ENCODE results near the gene VWF.
"Not testable (repeated sequence)": the region's sequence is repeated elsewhere in the genome, so short reads cannot be mapped to it uniquely, and the experiment has no call there.

VWF gene

DNA sequence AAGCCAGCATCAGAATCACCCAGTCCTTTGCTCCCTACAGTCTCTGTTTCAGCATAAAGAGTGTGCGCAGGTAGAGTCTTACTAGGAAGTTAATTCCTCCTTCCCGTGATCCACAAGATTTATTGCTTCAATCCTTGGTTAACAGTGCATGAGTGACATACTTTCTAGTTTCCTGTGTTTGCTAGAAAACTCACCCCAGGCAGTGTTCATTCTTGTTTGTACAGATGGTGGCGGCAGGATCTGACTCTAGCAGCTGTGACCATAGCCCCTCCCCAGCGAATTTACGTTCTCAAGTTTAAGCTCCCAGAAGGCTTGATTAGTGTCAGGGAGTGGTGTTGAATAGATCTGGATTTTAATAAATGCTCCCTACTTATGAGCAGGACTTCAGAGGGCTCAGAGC lies 103.5 kb downstream of the VWF start:
- Histone ChIP-seq H3K9me3 (ENCODE audit: control insufficient read depth, low read depth, low read length) (no peaks in the 10 kb centered on the region), H3K4me3 (ENCODE audit: low read length) (no peak overlapping the region), H3K27ac (ENCODE audit: low read length) (no peak overlapping the region), H3K36me3 (ENCODE audit: control insufficient read depth, low read depth, low read length) (no peaks in the 10 kb centered on the region), H3K9ac (ENCODE audit: low read length) (no peak overlapping the region), H3K27me3 (ENCODE audit: control insufficient read depth, insufficient read depth, low read length) (no peaks in the 10 kb centered on the region), H3K4me1 (ENCODE audit: control insufficient read depth, low read depth, low read length) (no peaks in the 10 kb centered on the region)

- not testable (repeated sequence) for H3K36me3 ChIP-seq (ENCODE audit: control insufficient read depth, low read depth, low read length); H3K9me3 ChIP-seq (ENCODE audit: control insufficient read depth, low read depth, low read length); H3K4me3 ChIP-seq (ENCODE audit: low read length); H3K27ac ChIP-seq (ENCODE audit: low read length); H3K27me3 ChIP-seq (ENCODE audit: control insufficient read depth, insufficient read depth, low read length); H3K9ac ChIP-seq (ENCODE audit: low read length); H3K4me1 ChIP-seq (ENCODE audit: control insufficient read depth, low read depth, low read length)
These were observed 104.0 kb downstream of the VWF start for GRCh38 chr12:6020511-6020910.

- H3K9ac ChIP-seq (ENCODE audit: low read length); H3K27me3 ChIP-seq (ENCODE audit: control insufficient read depth, insufficient read depth, low read length); H3K36me3 ChIP-seq (ENCODE audit: control insufficient read depth, low read depth, low read length); H3K4me1 ChIP-seq (ENCODE audit: control insufficient read depth, low read depth, low read length); H3K9me3 ChIP-seq (ENCODE audit: control insufficient read depth, low read depth, low read length); H3K4me3 ChIP-seq (ENCODE audit: low read length); H3K27ac ChIP-seq (ENCODE audit: low read length): not testable (repeated sequence)
These were observed 105.2 kb downstream of the VWF start for GRCh38 chr12:6019256-6019655.

DNA sequence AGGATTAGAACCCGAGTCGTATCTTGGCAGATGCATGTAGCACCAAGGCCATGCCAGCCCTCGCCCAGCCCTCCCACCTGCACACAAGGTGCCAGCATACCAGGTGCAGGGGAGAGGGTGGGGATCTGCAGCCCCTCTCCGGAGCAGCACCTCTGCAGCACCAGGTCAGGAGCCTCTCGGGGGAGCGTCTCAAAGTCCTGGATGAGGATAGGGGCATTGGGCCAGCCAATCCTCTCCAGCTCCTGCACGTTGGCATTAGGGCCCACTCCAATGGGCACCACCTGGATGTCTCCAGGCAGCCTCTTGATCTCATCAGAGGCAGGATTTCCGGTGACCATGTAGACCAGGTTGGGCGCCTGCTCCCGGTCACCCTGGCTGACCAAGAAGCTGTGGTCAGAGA lies 106.2 kb downstream of the VWF start:
- no peaks in the 10 kb centered on the region for H3K4me1 ChIP-seq (ENCODE audit: control insufficient read depth, low read depth, low read length)
- H3K27ac ChIP-seq (ENCODE audit: low read length), result no peak overlapping the region
- H3K9me3 ChIP-seq (ENCODE audit: control insufficient read depth, low read depth, low read length), result no peaks in the 10 kb centered on the region
- H3K27me3 ChIP-seq (ENCODE audit: control insufficient read depth, insufficient read depth, low read length), result no peaks in the 10 kb centered on the region
- no peaks in the 10 kb centered on the region for H3K36me3 ChIP-seq (ENCODE audit: control insufficient read depth, low read depth, low read length)
- H3K4me3 ChIP-seq (ENCODE audit: low read length), result no peak overlapping the region
- H3K9ac ChIP-seq (ENCODE audit: low read length), result no peak overlapping the region

- Histone ChIP-seq H3K36me3 (ENCODE audit: control insufficient read depth, low read depth, low read length) (no peaks in the 10 kb centered on the region), H3K4me1 (ENCODE audit: control insufficient read depth, low read depth, low read length) (no peaks in the 10 kb centered on the region), H3K27ac (ENCODE audit: low read length) (no peak overlapping the region), H3K27me3 (ENCODE audit: control insufficient read depth, insufficient read depth, low read length) (no peaks in the 10 kb centered on the region), H3K9me3 (ENCODE audit: control insufficient read depth, low read depth, low read length) (no peaks in the 10 kb centered on the region), H3K9ac (ENCODE audit: low read length) (no peak overlapping the region), H3K4me3 (ENCODE audit: low read length) (no peak overlapping the region)
These were observed 107.7 kb downstream of the VWF start for GRCh38 chr12:6016756-6017155.

GRCh38 chr12:6016004-6016403 lies 108.5 kb downstream of the VWF start:
- not testable (repeated sequence) for H3K36me3 ChIP-seq (ENCODE audit: control insufficient read depth, low read depth, low read length); H3K9me3 ChIP-seq (ENCODE audit: control insufficient read depth, low read depth, low read length); H3K9ac ChIP-seq (ENCODE audit: low read length)

DNA sequence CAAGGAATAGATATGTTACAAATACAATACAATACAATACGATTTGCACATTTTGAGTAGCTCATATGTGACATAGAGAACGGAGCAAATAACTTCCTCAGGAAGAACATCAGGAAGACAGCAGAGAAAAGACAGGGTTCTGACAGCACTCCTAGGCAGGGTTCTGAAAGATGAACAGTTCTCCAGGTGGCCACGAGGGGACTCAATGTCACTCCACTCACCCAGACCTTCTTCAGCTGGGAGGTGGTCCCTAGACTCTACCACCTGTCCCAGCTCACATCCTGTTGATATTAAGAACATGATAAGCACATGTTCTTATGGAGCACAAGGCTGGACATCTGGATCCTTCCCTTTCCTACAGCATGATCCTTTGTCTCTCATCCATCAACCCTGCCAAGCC lies 109.2 kb downstream of the VWF start:
- not testable (repeated sequence) for H3K27ac ChIP-seq (ENCODE audit: low read length); H3K4me1 ChIP-seq (ENCODE audit: control insufficient read depth, low read depth, low read length); H3K9ac ChIP-seq (ENCODE audit: low read length)

More at GRCh38 chr12:6016004-6016403, 108.5 kb downstream of the VWF start:
- not testable (repeated sequence) for H3K27me3 ChIP-seq (ENCODE audit: control insufficient read depth, insufficient read depth, low read length); H3K4me3 ChIP-seq (ENCODE audit: low read length); H3K4me1 ChIP-seq (ENCODE audit: control insufficient read depth, low read depth, low read length); H3K27ac ChIP-seq (ENCODE audit: low read length)

GRCh38 chr12:6010631-6011350 lies 113.7 kb downstream of the VWF start:
- H3K4me1 ChIP-seq (ENCODE audit: control insufficient read depth, low read depth, low read length); H3K9ac ChIP-seq (ENCODE audit: low read length); H3K4me3 ChIP-seq (ENCODE audit: low read length); H3K27ac ChIP-seq (ENCODE audit: low read length); H3K27me3 ChIP-seq (ENCODE audit: control insufficient read depth, insufficient read depth, low read length); H3K36me3 ChIP-seq (ENCODE audit: control insufficient read depth, low read depth, low read length); H3K9me3 ChIP-seq (ENCODE audit: control insufficient read depth, low read depth, low read length): not testable (repeated sequence)

More for the DNA sequence above, 109.2 kb downstream of the VWF start:
- H3K4me3 ChIP-seq (ENCODE audit: low read length); H3K36me3 ChIP-seq (ENCODE audit: control insufficient read depth, low read depth, low read length); H3K27me3 ChIP-seq (ENCODE audit: control insufficient read depth, insufficient read depth, low read length); H3K9me3 ChIP-seq (ENCODE audit: control insufficient read depth, low read depth, low read length): not testable (repeated sequence)

- Histone ChIP-seq H3K4me1 (ENCODE audit: control insufficient read depth, low read depth, low read length) (no peaks in the 10 kb centered on the region), H3K27ac (ENCODE audit: low read length) (no peak overlapping the region), H3K4me3 (ENCODE audit: low read length) (no peak overlapping the region), H3K27me3 (ENCODE audit: control insufficient read depth, insufficient read depth, low read length) (no peaks in the 10 kb centered on the region), H3K9me3 (ENCODE audit: control insufficient read depth, low read depth, low read length) (no peaks in the 10 kb centered on the region), H3K9ac (ENCODE audit: low read length) (no peak overlapping the region), H3K36me3 (ENCODE audit: control insufficient read depth, low read depth, low read length) (no peaks in the 10 kb centered on the region)
These were observed 127.2 kb downstream of the VWF start for GRCh38 chr12:5997260-5997659.

DNA sequence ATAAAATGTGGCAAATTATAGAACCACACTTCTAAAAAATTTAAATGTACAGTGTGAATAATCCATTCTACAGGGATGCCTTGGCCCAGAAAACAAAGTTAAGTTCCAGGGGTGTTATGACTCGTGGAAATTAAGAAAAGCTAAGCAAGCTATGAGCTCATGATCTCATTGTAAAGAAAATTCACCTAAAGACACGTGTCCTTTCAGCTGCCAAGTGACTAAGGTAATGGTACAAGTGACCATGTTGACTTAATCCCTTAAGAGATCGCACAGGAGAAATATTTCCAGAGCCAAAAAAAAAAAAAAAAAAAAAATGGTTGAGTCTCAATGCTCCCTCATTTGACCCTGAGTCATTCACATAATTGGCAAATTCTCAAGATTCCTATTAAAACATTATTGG lies 128.0 kb downstream of the VWF start:
- no peaks in the 10 kb centered on the region for H3K4me1 ChIP-seq (ENCODE audit: control insufficient read depth, low read depth, low read length)
- no peak overlapping the region for H3K27ac ChIP-seq (ENCODE audit: low read length)
- H3K4me3 ChIP-seq (ENCODE audit: low read length), result no peak overlapping the region

DNA sequence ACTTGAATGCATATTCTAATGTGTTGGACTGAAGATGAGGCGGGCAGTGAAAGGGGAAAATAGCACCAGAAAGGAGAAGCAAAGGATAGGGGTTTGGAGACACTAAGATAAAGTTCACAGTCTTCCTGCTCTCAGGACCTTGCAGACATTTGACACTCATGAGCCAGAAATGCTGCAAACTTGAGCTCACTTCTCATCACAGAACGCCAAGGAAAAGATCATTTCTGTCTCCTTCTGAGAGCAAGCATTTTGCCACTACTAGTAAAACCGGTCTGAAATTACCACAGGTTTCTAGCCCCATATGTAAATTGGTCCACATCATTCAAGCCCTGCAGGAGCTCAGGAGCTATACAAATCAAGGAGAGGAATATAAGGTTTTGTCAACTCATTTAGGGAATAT lies 134.8 kb downstream of the VWF start:
- no peaks in the 10 kb centered on the region for H3K27me3 ChIP-seq (ENCODE audit: control insufficient read depth, insufficient read depth, low read length)
- H3K9me3 ChIP-seq (ENCODE audit: control insufficient read depth, low read depth, low read length), result no peaks in the 10 kb centered on the region
- no peak overlapping the region for H3K27ac ChIP-seq (ENCODE audit: low read length)
- H3K36me3 ChIP-seq (ENCODE audit: control insufficient read depth, low read depth, low read length), result no peaks in the 10 kb centered on the region
- no peak overlapping the region for H3K4me3 ChIP-seq (ENCODE audit: low read length)
- H3K9ac ChIP-seq (ENCODE audit: low read length), result no peak overlapping the region
- H3K4me1 ChIP-seq (ENCODE audit: control insufficient read depth, low read depth, low read length), result peaks cover 26% of the 10 kb centered on the region

More for the DNA sequence above, 128.0 kb downstream of the VWF start:
- Histone ChIP-seq H3K9me3 (ENCODE audit: control insufficient read depth, low read depth, low read length) (no peaks in the 10 kb centered on the region), H3K36me3 (ENCODE audit: control insufficient read depth, low read depth, low read length) (no peaks in the 10 kb centered on the region), H3K27me3 (ENCODE audit: control insufficient read depth, insufficient read depth, low read length) (no peaks in the 10 kb centered on the region), H3K9ac (ENCODE audit: low read length) (no peak overlapping the region)

- Histone ChIP-seq H3K27me3 (ENCODE audit: control insufficient read depth, insufficient read depth, low read length) (no peaks in the 10 kb centered on the region), H3K36me3 (ENCODE audit: control insufficient read depth, low read depth, low read length) (no peaks in the 10 kb centered on the region), H3K4me3 (ENCODE audit: low read length) (no peak overlapping the region), H3K9ac (ENCODE audit: low read length) (peak overlapping the region; percentile 29), H3K27ac (ENCODE audit: low read length) (no peak overlapping the region), H3K9me3 (ENCODE audit: control insufficient read depth, low read depth, low read length) (no peaks in the 10 kb centered on the region), H3K4me1 (ENCODE audit: control insufficient read depth, low read depth, low read length) (peaks cover 26% of the 10 kb centered on the region)
These were observed 135.8 kb downstream of the VWF start for GRCh38 chr12:5988659-5989116.

Data from iPS-18a (cell line).